AG04450 (cell line): Measurements from ENCODE around the gene FECH. TPM values are rescaled to one million over a fixed set of nuclear protein-coding genes. Genes with fewer than 3 reads are reported as not detected.
"Not testable (repeated sequence)": the region's sequence is repeated elsewhere in the genome, so short reads cannot be mapped to it uniquely, and the experiment has no call there.

ENCODE experiments used
- CTCF ChIA-PET: fragments of 300-600, 350-600 bp; formaldehyde crosslinking; extraction: SDS; loops from one replicate; lab custom pipeline; 2022; ENCODE audit warnings: antibody characterized with exemption, inconsistent platforms; lab: Charles Lee
- POLR2A ChIA-PET: fragments of 350-600 bp; formaldehyde crosslinking; extraction: SDS; loops from one replicate; lab custom pipeline; 2021; ENCODE audit warnings: antibody characterized with exemption, inconsistent platforms; lab: Yijun Ruan, JAX
- DNase-seq: peaks from one replicate; pipeline ENCODE4 v3.0.0-alpha.2; 2011; ENCODE audit warnings: low read depth, low spot score
- H3K27ac ChIP-seq: one replicate; pipeline ENCODE4 v1.5.1; 2012; ENCODE audit warnings: low read depth, low read length, control low read depth
- H3K27me3 ChIP-seq: one replicate; pipeline ENCODE4 v1.6.0; 2012; ENCODE audit warnings: low read length; ENCODE audit not compliant: control insufficient read depth, insufficient read depth
- H3K4me3 ChIP-seq: 2 replicates; pipeline ENCODE4 v1.5.1; 2011; ENCODE audit warnings: mild to moderate bottlenecking, low read depth, low read length, control low read depth
- H3K9me3 ChIP-seq: 2 replicates; pipeline ENCODE4 v1.5.1; 2012; ENCODE audit warnings: low read length; ENCODE audit not compliant: control insufficient read depth, insufficient read depth
- CTCF ChIP-seq: IDR thresholded peaks from 2 replicates; pipeline ENCODE4 v1.5.1; 2011; ENCODE audit warnings: low read depth, low read length, control low read depth, inconsistent platforms
- polyA plus RNA-seq: library from polyadenylated mRNA; depleted of rRNA; stranded (reverse); fragments of >200 nt; gene quantifications from 2 replicates; pipeline ENCODE4 v1.2.3, GENCODE V29; 2011

Gene FECH
- polyA plus RNA-seq, 1 experiment, result 65.3 TPM

DNA sequence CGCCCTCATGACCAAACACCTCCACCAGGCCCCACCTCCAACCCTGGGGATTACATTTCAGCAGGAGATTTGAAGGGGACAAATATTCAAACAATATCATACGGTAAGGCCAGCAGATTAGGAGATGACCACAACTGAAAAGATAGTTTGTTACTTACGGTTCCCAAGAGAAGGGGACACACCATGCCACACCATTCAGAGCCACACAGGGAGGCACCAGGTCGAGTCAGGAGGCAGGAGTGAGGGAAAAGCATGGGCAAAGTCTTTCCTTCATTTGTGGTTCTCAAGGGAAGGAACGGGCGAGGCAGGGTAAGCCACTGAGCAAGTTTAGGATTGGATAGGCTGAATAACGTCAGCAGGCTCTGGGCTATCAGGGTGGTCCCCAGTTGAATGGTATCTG is 57.4 kb downstream of the FECH start:
- CTCF ChIA-PET, result no interaction called here
- POLR2A ChIA-PET, result no interaction called here
- Histone ChIP-seq H3K9me3 (no peaks in the 10 kb centered on the region), H3K27me3 (peaks cover 3% of the 10 kb centered on the region), H3K4me3 (no peak overlapping the region), H3K27ac (no peak overlapping the region)
- TF ChIP-seq CTCF, result no peak
- no peak for DNase-seq

DNA sequence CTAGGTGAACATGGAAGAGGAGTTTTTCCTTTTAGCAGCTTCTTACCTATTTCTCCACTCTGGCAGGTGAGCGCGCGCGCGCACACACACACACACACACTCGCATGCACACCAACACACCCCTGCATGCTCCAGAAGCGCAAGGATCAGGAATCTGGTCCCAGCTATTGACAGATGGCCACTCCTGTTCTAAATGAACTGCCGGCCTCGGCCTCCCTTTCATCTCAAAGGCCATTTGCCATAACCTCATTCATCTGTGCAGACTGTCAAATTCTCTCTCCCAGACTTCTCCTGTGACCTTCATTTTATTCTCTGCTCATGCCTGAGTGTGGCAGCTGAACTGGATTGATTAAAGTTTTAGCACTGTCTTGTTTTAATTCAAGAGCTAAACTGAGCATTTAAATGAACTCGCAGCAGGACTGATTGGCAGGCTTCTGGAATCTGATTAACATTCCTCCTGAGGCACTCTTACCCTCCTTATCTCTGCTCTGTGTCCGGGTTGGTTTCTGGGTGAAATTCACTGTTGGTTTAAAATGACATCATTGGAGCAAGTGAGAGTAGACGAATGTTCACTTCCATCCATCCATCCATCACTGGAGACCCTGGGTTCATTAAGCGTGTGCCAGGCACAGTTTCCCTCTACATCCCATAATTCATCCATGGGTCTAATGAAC is 58.8 kb downstream of the FECH start:
- no peak for TF ChIP-seq CTCF
- CTCF ChIA-PET, result no interaction called here

DNA sequence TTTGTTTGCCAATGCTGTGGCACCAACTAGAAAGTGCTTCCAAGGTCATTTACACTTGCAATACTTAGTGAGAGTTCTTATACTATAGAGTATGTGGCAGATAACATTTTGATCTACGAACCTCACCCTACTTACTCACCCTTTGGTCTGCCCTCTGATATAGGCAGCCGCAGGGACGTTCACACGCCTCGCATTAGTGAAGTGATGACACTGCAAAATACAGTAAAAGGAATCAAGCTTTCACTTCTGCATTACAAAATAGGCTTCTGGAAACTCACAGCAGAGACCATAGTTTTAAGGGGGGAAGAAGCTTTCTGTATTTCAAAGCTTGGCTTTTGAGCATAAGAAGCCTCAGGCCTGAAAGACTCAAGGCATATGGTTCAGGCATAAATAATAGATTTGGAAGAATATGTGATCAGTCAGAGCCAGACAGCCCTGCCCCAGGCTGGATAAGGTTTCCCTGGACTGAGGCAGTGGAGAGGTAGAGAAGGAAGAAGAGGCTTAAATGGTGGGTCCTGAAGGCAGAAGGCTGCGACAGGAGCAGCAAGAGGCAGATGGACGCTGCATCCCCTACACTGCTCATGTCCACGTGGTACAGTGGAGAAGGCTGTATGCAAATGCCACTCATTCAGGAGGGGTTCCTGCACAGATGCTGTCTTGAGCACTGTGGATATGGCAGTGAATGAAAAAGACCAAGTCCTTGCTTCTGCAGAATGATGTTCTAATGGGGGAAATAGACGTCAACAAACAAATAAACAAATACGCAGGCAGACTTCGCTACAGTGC is 63.1 kb downstream of the FECH start:
- POLR2A ChIA-PET, result no interaction called here
- Histone ChIP-seq H3K27ac (no peak overlapping the region), H3K4me3 (no peak overlapping the region), H3K27me3 (peaks cover 3% of the 10 kb centered on the region), H3K9me3 (no peaks in the 10 kb centered on the region)
- no peak for TF ChIP-seq CTCF
- no peak for DNase-seq
- CTCF ChIA-PET, result no interaction called here

More for the DNA sequence above, 58.8 kb downstream of the FECH start:
- Histone ChIP-seq H3K9me3 (no peaks in the 10 kb centered on the region), H3K27me3 (peaks cover 3% of the 10 kb centered on the region), H3K27ac (no peak overlapping the region), H3K4me3 (no peak overlapping the region)
- POLR2A ChIA-PET, result no interaction called here
- no peak for DNase-seq

DNA sequence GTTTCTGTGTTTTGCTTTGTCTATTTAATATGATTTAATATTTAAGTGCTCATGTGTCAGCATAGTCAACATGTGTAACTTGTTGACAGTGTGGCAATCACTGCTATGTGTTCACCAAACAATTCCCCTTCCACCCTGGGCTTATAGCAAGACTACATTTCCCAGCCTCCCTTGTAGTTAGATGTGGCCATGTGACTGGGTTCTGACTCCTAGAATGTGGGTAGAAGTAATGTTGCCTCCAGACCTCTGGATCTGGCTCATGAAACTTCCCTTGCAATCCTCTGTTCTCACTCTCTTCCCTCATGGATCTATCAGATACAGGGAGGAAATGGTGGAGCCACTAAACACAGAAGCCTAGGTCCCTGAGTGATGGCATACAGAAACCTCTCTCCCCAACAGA is 64.2 kb downstream of the FECH start:
- H3K27me3 ChIP-seq, DNase-seq, POLR2A ChIA-PET, CTCF ChIA-PET, H3K9me3 ChIP-seq, H3K4me3 ChIP-seq, H3K27ac ChIP-seq: not testable (repeated sequence)

- Histone ChIP-seq H3K27ac (no peak overlapping the region), H3K4me3 (no peak overlapping the region), H3K27me3 (peaks cover 3% of the 10 kb centered on the region), H3K9me3 (no peaks in the 10 kb centered on the region)
- ChIA-PET POLR2A (no interaction called here), CTCF (no interaction called here)
- TF ChIP-seq CTCF, result no peak
- no peak for DNase-seq
Measured at GRCh38 chr18:57519668-57520424, 66.7 kb downstream of the FECH start.
